SK-N-DZ (cell line): ENCODE measurements around the gene SLC13A3.

Source experiments
- DNase-seq: peaks from one replicate; pipeline ENCODE4 v3.0.0-alpha.2; 2015; ENCODE audit warnings: low spot score

Gene SLC13A3

DNA sequence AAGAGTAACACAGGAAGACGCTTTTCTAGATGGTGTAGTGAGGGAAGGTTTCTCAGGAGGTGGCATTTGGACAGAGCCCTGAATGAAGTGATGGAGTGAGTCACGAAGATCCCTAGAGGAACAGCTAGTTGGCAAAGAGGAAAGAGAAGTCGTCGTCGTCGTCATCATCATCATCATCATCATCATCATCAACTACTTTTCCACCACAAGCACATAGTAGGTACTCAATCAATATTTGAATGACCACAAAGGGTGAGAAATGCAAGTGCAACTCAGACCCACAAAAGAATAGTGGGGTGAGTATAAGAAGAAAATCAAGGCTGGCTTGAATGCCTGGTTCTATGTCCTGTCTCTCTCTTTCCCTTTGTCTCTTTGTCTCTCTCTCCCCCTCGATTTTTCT, 72.5 kb downstream of the SLC13A3 start:
- no peak for DNase-seq

- DNase-seq = no peak
Measured at GRCh38 chr20:46576774-46577395, 74.4 kb downstream of the SLC13A3 start.

- DNase-seq = no peak
Measured at GRCh38 chr20:46575937-46576461, 75.3 kb downstream of the SLC13A3 start.

DNA sequence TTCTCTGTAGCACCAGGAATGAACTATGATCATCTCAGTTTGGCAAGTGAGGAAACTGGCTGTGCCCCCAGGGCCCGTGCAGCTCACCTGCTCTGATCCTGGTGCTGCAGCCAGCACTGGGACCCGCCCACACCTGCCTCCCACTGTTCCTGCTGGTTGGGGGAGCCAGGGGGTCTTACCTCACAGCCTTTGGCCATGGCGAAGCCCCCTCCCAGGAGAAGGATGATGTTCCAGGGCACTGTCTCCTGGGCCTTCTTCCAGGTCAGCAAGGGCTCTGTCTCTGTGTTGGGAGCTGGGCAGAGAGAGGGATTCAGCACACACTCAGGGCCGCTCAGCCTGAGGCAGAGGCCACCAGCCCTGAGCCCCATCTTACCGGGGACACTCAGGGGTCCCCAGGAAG, 75.9 kb downstream of the SLC13A3 start:
- no peak for DNase-seq

GRCh38 chr20:46573788-46574584, 77.3 kb downstream of the SLC13A3 start:
- no peak for DNase-seq

DNA sequence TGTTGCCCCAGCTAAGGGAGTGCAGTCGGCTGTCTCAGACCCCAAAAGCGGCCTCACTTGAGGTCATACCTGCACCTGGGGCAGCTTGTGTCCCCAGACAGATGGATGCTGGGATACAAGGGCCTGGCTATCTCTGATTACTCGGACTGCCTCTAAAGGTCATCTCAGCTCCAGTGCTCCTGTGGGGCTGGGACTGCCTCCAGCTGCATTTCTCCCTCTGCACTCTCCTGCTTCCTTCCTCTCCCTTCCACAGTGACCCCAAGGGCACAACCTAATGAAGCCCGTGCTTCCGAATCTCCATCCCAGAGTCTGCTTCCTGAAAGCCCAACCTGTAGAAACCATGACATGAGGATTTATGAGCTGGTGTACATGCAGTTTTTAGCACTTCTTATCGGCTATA, 78.0 kb downstream of the SLC13A3 start:
- no peak for DNase-seq

DNA sequence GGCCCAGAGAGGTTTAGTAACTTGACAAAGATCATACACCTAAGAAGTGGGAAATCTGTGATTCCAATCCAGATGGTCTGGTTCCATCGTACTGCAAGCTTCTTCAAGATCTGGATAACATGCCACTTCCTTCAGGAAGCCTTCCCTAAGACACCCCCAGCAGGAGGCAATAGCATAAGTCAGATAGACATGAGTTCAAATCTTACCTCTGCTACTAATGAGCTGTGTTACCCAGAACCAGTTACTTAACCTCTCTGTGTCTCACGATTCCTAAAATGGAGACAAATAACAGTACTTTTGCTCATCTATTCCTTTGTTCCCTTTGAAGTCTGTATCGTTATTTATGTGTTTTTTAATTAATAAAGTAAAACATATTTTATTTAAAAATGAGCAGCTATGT, 78.5 kb downstream of the SLC13A3 start:
- no peak for DNase-seq

DNA sequence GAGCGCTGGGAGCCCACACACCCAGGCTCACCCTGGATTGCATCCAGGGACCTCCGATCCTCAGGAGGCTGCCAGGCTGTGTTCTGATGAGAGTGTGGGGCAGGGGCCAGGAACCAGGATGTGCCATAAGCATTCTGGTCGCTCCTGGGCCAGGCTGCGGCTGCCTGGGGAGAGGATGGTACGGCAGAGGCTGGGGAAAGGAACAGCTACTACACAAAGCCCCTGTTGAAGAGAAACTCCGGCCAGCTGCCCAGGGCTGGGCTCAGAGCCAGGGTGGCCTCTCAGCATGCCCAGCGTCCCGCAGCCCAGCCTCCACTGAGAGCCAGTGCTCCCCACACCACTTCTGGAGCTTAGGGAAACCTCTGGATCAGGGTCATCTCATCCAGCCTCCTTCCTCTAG, 79.1 kb downstream of the SLC13A3 start:
- no peak for DNase-seq

- DNase-seq = no peak
Measured at GRCh38 chr20:46571418-46571817, 79.8 kb downstream of the SLC13A3 start.

DNA sequence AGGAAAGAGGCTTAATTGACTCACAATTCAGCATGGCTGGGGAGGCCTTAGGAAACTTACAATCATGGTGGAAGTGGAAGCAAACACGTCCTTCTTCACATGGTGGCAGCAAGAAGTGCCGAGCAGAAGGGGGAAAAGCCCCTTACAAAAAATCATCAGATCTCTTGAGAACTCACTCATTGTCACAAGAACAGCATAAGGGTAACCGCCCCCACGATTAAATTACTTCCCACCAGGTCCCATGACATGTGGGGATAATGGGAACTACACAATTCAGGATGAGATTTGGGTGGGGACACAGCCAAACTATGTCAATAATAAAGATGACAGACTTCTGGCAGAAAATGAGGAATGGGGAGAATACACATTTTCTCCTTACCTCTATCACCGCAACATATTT, 80.3 kb downstream of the SLC13A3 start:
- DNase-seq = no peak

- DNase-seq = no peak
Measured at GRCh38 chr20:46569961-46570360, 81.3 kb downstream of the SLC13A3 start.

DNA sequence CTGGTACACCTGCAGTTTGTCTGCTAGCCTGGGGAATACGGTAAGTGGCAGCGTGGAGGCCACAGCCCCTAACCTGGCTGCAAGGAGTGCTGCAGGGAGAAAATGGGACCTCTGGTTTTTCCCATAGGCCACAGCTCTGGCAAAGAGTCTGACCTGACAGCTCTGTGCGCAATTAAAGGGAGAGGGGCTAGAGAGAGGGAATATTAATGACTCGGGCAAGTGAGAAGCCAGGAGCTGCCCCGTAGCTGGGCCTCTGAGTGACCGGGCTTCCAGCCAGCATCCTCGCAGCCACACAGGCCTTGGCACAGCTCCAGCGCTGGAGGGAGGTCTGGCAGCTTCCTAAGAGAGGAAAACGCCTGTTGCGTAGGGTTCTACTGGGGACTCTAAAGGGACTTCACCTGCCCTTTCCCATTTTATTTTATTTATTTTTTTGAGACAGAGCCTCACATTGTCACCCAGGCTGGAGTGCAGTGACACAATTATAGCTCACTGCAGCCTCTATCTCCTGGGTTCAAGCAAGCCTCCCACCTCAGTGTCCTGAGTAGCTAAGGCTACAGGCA, 82.6 kb downstream of the SLC13A3 start:
- peak; percentile 29 for DNase-seq

GRCh38 chr20:46566125-46566524, 85.1 kb downstream of the SLC13A3 start:
- DNase-seq = no peak

DNA sequence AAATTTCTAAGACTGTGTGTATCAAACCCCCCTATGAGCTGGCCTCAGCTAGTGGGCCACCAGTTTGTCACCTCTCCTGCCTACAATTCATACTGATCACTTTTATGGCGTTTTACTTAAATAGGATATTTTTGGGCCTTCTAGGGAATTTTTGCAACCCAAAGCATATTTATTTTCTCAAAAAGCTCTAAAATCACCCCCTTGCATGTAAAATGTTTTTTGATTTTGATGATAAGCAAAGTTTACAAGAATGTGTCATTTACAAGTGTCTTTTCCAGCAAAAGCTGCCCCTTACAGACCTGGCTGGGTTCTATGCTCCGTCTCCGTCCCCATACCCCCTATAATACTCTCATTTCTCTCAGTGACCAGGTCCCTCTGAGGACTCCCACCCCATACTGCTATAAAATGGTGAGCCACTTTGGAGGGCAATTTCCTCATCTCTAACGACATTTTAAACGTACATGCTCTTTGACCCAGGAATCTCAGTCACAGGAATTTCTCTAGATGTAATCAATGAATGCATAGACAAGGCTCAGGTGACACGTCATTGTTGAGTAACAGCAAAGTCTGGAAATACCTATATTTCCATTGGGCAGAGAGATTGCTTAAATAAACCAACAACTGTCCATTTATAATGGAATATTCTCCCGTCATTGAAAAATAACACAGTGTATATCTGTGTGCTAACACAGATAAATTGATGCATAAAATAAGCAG, 86.9 kb downstream of the SLC13A3 start:
- DNase-seq = no peak

GRCh38 chr20:46563860-46564221, 87.4 kb downstream of the SLC13A3 start:
- no peak for DNase-seq

GRCh38 chr20:46563170-46563859, 87.9 kb downstream of the SLC13A3 start:
- DNase-seq = peak; percentile 57

- peak; percentile 85 for DNase-seq
Measured at GRCh38 chr20:46562373-46563169, 88.7 kb downstream of the SLC13A3 start.

DNA sequence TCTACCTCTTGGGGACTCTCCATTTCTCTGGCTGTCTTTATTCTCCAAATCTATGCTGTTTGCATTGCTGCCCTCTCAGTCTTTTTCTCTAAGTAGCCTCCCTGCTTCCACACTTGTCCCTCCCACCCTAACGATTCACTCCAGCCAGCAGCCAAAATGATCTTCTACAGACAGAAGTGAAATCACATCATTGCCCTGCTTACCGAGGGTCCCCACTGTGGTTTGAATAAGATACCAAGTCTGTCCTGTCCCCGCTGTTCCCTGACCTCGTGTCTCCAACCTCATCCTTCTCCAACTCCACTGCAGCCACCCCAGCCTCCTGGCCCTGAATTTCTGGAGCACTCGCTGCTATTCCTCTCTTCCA, 89.3 kb downstream of the SLC13A3 start:
- DNase-seq = no peak

- DNase-seq = no peak
Measured at GRCh38 chr20:46559685-46560440, 91.4 kb downstream of the SLC13A3 start.

DNA sequence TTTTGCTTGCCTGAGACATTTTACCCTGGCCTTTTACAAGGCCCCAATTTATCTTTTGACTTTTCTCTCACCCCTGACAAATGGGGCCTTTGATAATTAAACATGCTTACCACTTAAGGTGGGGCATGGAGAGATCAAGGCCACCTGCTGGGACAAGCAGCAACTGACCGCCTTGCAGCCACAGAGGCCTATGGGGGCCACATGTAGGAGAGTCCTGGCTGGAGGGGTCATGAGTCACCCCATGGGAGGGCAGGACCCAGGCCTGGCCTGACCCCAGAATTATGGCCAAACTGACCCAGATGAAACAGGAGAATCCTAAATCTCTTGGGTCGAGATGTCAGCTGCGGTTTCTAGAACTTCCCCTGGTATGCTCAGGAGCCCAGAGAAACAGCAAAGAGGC, 92.3 kb downstream of the SLC13A3 start:
- no peak for DNase-seq
